Uterus (tissue), 2 donors: ENCODE results near the gene CHN2.

Experiments used
- CTCF ChIP-seq, 4 experiments: fragments of 200-600 bp in 2 of 4; fragments of 450-650 bp in 2 of 4; sonication (generic) in 2 of 4; IDR thresholded peaks; one replicate each; pipeline ENCODE4 v1.5.1; 2016 to 2019; ENCODE audit warnings: antibody characterized with exemption in 4 of 4, mild to moderate bottlenecking in 2 of 4, moderate library complexity in 1 of 4
- POLR2A ChIP-seq, 2 donors: fragments of 450-650 bp; IDR thresholded peaks; one replicate each; pipeline ENCODE4 v1.6.1; 2016; ENCODE audit warnings: antibody characterized with exemption in 2 of 2, mild to moderate bottlenecking in 1 of 2, moderate library complexity in 1 of 2

- no peak for TF ChIP-seq CTCF (IDR thresholded peaks at IDR 0.05)
- no peak for TF ChIP-seq POLR2A (IDR thresholded peaks at IDR 0.05)
Measured at GRCh38 chr7:29479301-29480200, 285.0 kb downstream of the CHN2 start.
